Right ventricle myocardium superior (tissue), 1 donor: ENCODE results near the gene ALG13. TPM values are rescaled to one million over a fixed set of nuclear protein-coding genes. Genes with fewer than 3 reads are reported as not detected.
"Not testable (repeated sequence)": the region's sequence is repeated elsewhere in the genome, so short reads cannot be mapped to it uniquely, and the experiment has no call there.

Source experiments
- ATAC-seq: fragments of 200-7000 bp; cut with Tn5 transposase; one replicate; pipeline ENCODE4 v1.9.1; 2020; ENCODE audit warnings: mild to moderate bottlenecking; ENCODE audit not compliant: poor library complexity
- DNase-seq: peaks from one replicate; pipeline ENCODE4 v3.0.0-alpha.2; 2020
- intact Hi-C: fragments of 100-400 bp; cut with DNase I; formaldehyde crosslinking; loops from one replicate; pipeline ENCODE4 v1.11.2; 2022
- total RNA-seq: library from RNA; stranded (reverse); fragmentation: NEBNext Ultra II Directional; extraction: Animal tissue kit (Norgen Biotek cat#: 25700); gene quantifications from one replicate; pipeline ENCODE4 v1.2.1, GENCODE V29; 2021
- donor health status: DM: no; HTN: yes; CAD: no; lungs with severe emphysema.

Gene ALG13
- total RNA-seq, 1 donor from 2014 or later: 12.3 TPM

DNA sequence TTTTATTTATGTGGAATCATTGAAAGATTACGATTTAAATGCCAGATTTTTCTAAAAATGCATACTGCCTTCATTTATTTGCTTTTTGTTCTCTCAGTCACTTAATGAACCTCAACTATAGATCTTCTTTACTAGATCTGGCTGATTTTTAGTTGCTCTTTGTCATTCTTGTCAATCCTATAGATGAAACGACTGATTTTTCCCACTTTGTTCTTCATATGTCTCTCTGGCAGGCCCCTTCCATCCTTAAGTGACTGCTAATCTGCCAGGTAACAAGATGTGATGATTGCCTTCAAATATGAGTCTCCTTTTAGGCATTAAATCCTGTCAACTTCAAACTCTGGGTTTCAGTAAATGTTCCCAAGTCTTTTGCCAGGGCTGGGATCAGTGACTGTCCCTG is 61.0 kb downstream of the ALG13 start:
- intact Hi-C loops: no loop called here
- ATAC-seq (no peak), DNase-seq (no peak)

DNA sequence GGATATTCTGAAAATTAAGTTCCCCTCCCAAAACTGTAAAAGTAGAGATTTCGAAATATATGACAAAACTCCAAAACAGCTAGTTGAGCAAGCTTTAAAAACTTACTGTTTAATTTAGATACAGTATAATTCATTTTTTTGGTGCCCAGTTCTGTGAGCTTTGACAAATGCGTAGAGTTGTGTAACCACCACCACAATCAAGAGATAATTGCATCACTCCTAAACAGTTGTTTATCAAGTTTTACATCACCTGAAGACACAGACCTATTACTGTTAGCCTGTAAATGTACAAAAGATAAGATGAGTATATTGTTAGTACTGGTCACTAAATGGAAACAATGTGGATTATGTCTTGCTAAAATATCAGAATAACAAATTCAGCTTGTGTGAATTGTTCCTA is 62.3 kb downstream of the ALG13 start:
- ATAC-seq: no peak
- intact Hi-C loops: no loop called here
- DNase-seq: no peak

DNA sequence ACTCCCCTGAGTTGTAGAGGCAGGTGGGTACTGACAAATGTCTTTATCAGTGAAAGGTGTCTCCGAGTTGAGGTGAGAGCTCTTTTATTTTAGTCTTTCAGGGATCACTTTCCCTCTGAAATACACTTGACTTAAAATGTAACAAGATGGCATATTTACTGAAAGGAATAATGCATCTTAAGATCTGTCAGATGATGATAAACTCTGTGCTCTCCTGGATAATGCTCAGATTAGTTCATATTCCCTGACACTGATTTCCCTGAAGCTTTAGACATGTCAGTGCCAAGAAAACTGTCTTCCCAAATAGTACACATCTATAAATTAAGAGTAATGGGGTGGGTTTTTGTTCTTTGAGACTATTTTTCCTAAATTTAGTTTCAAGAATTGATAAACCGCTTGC is 75.5 kb downstream of the ALG13 start:
- DNase-seq: no peak
- no peak for ATAC-seq
- intact Hi-C loops: no loop called here

DNA sequence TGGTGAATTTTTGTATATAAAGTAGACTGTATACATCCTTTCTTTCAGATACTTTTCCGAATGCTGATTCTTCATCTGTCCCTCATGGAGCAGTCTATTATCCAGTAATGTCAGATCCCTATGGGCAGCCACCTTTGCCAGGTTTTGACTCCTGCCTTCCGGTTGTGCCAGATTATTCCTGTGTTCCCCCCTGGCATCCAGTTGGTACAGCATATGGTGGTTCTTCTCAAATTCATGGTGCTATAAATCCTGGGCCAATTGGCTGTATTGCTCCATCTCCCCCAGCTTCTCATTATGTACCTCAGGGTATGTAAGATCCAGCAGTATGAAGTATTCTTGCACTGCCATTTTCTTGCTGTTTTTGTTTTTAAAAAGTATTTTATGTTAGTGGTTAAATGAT is 78.7 kb downstream of the ALG13 start:
- intact Hi-C loops: no loop called here
- DNase-seq (no peak), ATAC-seq (no peak)

DNA sequence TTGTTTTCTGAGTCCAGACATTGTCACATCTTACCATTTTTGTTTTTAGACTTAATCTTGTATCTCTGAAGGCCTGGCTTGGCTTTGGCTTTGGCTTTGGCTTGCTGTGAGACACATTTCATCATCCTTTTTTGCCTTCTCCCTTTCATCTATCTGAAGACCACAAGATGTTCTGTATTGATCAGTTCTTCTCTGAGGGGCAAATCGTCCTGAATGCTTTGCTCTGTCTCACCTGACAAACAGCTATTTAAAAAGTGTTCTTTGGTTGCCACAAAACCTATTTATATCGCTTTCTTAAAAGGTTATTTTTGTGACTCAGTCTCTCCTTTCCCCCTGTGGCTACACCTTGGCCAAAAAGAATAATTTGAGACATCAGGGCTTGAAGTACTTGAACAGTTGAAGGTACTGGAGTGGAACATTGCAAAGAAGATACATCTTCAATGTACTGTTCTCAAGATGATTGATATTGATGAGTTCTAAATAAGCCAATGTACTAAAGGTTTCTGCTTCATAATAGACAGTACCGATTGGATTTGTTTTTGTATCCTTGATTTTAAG is 80.7 kb downstream of the ALG13 start:
- intact Hi-C loops: no loop called here
- ATAC-seq (no peak), DNase-seq (no peak)

DNA sequence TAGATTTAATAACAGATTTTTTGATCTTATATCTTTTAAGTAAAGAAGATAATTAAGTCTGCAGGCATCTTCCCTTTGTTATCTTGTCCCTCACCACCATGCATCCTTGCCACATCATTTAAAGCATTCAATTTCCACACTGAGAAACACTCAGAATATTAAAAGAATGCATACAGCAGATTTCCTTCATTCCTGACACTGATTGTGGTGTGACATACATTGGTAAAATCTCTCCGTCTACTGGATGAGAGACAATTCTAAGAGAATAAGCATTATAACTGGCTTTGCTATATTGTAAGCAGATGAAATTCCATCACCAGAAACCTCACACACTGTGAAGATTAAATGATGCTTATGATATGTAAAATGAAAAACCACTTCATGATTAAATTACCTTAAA is 97.6 kb downstream of the ALG13 start:
- DNase-seq (no peak), ATAC-seq (no peak)
- intact Hi-C loops: no loop called here

DNA sequence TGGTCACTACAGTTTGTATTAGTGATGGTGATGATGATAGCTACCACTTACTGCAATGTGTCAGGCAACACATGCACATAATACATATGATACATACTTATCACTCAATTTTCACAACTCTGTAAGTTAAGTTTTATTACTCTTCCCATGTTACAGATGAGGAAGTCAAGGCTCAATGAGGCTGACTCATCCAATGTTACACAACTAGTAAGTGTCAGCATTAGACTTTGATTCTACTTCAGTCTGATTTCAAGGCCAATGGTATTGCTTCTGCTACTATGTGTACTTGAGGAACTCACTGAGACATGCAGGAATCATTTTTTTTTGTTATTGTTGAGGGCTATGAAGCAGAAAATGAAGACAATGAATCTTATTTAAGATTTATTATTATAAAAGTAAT is 98.6 kb downstream of the ALG13 start:
- intact Hi-C loops: no loop called here
- no peak for DNase-seq
- ATAC-seq: no peak

DNA sequence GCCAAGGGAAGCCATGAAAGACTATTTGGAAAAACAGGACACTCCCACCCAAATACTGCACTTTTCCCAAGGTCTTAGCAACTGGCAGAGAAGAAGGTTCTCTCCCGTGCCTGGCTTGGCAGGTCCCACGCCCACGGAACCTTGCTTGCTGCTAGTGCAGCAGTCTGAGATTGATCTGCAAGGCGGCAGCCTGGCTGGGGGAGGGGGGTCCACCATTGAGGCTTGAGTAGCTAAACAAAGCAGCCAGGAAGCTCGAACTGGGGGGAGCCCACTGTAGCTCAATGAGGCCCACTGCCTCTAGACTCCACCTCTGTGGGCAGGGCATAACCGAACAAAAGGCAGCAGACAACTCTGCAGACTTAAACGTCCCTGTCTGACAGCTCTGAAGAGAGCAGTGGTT is 103.7 kb downstream of the ALG13 start:
- DNase-seq (no peak), ATAC-seq (no peak)
- intact Hi-C loops: no loop called here

DNA sequence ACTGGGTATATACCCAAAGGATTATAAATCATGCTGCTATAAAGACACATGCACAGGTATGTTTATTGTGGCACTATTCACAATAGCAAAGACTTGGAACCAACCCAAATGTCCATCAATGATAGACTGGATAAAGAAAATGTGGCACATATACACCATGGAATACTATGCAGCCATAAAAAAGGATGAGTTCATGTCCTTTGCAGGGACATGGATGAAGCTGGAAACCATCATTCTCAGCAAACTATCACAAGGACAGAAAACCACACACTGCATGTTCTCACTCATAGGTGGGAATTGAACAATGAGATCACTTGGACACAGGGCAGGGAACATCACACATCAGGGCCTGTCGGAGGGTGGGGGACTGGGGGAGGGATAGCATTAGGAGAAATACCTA is 109.1 kb downstream of the ALG13 start:
- intact Hi-C loops, ATAC-seq, DNase-seq: not testable (repeated sequence)

Other genes starting within 250 kb of the ALG13 start
- gene SERTM2, start 169.5 kb upstream of the ALG13 start, total RNA-seq: not detected
- not detected for gene TRPC5OS, start 195.0 kb downstream of the ALG13 start, total RNA-seq